HG03571 (cell line): ENCODE measurements around the gene CNTN4.

Source experiments
- ATAC-seq: cut with Tn5 transposase; IDR thresholded peaks from one replicate; pipeline ENCODE4 v1.9.1; 2021; ENCODE audit not compliant: unreplicated experiment

Gene CNTN4

DNA sequence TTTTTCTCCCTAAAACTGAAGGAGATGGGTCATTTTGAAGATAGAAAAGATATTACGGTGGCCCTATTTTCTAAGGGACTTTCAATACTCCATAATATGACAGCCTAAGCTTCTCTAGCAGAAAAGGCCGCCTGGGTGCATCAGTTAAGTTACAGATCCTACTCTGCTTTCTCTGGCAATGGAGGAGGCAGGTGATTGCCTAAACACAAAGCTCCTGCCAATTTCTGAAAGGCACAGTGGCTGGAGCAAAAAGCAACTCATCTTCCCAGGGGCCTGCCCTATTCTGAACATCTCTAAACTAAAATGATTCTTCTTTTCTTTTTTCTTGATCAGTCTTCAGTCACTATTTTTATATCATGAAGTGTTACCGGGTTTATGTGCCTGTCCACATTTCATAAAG lies 276.7 kb downstream of the CNTN4 start:
- ATAC-seq = no peak

GRCh38 chr3:2377281-2377680 lies 278.6 kb downstream of the CNTN4 start:
- ATAC-seq = no peak

- ATAC-seq = no peak
These were observed 292.4 kb downstream of the CNTN4 start for GRCh38 chr3:2390926-2391532.

DNA sequence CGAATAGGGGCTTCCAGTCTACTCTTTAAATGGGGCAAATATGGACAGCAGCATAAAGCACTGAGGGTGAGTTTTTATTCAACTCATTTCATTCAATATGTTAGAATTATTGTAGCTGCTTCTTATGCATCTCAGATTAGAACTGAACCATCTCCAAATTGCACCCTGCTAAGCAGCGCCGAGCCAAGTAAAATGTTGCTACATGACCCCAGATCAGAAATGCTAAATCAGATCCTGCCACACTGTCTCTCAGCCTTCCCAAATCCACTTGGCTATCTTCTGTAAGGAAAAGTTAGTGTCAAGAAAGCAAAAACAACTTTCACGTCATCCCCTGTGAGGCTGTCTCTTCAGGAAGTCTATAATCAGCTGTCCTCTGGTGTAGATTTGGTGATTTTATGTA lies 293.2 kb downstream of the CNTN4 start:
- ATAC-seq = no peak

- ATAC-seq = no peak
These were observed 294.3 kb downstream of the CNTN4 start for GRCh38 chr3:2392981-2393380.

DNA sequence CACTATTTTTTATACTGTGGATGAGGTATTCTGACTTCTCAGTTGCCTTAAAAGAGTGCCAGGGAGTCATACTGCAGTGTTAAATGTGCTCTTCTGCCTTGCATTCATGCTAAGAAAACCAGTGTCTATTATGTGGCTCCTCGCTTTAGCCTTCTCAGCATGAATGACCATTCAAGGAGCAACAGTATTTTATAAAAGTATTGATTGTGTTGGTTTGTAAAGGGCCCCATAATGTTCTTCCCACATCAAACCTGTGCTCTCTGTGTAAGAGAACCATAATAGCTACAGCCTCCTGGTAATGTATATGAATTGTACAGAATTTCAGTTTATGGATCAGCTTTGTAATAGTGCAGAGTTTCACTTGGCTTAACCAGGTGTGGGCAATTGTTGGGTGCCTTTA lies 316.4 kb downstream of the CNTN4 start:
- no peak for ATAC-seq

DNA sequence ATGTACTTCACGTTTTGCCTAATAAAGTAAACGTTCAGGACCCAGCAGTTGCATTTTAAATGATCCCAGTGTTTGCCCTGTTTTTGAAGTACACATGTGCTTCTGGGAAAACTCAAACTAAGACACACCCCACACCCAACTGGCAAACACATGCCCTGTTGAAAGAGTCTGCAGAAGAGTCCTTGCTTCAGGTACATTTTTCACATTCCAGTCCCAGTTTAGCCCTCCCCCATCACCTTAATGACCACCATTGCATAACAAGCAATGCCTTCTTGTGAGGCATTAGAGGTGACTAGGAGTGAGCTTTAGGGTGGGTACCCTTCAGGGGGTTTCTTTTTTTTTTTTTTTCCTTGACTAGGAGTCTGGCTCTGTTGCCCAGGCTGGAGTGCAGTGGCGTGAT lies 322.3 kb downstream of the CNTN4 start:
- ATAC-seq = no peak

DNA sequence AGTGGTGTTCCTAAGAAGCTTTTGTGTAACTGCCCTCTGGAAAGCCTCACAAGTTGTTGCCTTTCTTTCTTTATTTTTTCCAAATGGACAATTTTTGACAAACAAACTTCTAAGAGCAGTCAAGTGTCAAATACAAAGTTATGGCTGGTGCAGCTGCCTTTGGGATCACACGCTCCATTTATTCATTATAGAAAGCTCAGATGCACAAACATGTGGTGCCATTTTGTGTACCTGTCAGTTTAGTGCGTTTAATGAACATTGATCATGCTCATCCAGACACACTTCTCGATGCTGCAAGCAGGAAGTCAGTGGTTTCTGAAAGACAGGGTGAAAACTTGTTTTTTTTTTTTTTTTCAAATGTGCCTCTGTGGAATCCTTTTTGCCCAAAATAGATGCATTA lies 324.5 kb downstream of the CNTN4 start:
- no peak for ATAC-seq

- ATAC-seq = no peak
These were observed 342.9 kb downstream of the CNTN4 start for GRCh38 chr3:2441558-2441957.

DNA sequence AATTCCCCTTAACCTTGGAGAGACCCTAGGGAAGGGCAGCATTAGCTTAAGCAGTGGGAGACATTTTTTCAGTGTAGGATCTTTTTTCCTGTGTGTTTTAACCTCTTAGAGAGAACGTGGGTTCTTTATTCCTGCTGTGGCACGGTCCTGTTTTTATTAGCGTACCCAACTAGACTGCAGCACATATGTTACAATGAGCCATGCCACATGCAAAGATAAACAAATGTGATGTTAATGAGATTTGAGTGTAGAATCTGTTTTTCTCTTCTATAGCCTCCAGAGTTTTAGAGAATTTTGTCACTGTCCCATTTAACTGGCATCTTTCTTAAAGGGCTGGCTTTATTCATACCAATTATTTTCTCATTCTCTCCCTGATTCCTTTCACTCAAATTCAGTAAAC lies 347.5 kb downstream of the CNTN4 start:
- no peak for ATAC-seq

GRCh38 chr3:2452249-2452648 lies 353.6 kb downstream of the CNTN4 start:
- ATAC-seq = no peak

DNA sequence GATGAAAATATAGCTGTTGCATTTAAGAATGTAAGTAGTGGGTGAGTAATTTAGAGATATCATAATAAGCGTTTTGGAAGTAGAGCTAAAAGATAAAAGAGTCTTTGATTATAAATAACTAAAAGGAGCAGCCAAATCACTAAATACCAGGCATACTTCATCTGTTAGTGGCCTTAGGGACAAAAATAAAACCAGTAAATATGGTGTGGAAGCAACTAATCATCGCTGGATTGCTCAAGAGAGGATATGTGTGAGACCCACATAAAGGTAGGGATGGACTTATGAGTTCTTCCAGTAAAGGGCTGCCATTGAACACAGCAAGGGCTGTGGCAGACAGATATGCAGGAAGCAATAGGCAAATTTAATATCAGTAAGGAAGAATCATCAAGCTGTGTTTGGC lies 356.2 kb downstream of the CNTN4 start:
- ATAC-seq = no peak

DNA sequence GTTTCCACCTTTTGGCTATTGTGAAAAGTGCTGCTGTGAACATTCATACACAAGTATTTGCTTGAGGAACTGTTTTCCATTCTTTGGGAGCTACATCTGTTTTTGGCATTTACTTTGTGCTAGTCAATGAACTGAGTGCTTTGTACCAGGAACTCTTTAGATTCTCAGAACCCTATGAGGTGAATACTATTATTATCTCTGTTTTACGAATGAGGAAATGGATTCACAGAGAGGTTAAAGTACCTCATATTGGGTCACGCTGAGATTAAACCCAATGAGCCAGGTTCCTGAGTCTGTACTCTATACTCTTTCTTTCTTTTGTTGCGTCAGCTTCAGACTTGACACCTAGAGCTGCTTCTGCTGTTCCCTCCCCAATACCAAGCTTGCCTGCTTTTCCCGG lies 358.1 kb downstream of the CNTN4 start:
- no peak for ATAC-seq

DNA sequence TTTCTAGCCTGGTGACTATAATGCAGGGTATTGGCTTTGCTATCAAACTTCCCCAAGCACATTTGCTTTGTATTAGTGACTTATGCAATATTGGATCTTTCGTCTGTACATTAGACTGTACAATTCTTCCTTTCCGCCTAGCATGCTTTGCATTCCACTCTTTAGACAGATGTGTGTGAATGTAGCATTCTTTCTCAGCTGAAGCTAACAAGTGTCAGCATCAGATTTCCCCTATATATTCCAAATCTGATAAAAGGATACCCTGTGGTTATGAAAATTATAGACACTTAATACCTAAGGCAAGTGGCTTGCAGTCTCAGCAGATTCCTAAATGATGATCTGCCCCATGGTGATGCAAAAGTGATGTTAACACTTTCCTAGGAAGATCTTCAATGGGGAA lies 360.1 kb downstream of the CNTN4 start:
- no peak for ATAC-seq

GRCh38 chr3:2465842-2466241 lies 367.2 kb downstream of the CNTN4 start:
- no peak for ATAC-seq

GRCh38 chr3:2468816-2469215 lies 370.1 kb downstream of the CNTN4 start:
- no peak for ATAC-seq

DNA sequence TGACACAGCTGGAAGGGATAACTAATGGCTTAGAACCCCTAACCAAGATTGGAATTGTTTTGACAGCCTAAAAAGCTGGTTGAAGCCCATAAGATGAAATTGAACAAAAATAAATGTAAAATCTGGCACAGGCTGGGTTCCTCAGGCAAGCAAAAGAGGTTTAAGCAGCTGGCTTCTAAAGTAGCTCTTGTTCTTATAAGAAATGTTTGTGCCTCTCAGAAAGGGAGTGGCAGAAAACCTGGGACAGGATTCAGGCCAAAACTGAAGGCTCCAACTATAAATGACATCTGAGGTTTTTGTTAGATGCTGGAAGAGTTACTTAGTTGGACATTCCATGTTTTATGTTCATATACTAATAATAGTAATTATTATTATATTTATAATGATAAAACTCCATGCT lies 378.3 kb downstream of the CNTN4 start:
- ATAC-seq = no peak

DNA sequence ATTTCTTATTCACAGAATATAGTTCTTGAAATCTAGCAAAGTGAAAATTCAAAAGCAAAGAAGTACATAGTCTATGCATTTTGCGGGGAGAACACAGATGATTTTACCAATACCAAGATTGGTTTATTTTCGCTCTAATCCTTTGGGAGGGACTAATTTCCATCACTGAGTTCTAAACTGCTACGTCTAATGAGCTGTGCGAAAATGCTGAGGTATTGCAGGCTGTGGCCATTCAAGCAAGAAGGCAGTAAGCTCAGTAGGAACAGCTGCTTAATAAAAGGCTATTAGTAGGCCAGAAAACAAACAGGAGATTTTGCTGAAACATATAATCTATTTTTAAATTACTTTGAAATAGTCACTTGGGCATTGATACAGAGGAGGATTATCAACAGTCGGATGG lies 379.0 kb downstream of the CNTN4 start:
- no peak for ATAC-seq

DNA sequence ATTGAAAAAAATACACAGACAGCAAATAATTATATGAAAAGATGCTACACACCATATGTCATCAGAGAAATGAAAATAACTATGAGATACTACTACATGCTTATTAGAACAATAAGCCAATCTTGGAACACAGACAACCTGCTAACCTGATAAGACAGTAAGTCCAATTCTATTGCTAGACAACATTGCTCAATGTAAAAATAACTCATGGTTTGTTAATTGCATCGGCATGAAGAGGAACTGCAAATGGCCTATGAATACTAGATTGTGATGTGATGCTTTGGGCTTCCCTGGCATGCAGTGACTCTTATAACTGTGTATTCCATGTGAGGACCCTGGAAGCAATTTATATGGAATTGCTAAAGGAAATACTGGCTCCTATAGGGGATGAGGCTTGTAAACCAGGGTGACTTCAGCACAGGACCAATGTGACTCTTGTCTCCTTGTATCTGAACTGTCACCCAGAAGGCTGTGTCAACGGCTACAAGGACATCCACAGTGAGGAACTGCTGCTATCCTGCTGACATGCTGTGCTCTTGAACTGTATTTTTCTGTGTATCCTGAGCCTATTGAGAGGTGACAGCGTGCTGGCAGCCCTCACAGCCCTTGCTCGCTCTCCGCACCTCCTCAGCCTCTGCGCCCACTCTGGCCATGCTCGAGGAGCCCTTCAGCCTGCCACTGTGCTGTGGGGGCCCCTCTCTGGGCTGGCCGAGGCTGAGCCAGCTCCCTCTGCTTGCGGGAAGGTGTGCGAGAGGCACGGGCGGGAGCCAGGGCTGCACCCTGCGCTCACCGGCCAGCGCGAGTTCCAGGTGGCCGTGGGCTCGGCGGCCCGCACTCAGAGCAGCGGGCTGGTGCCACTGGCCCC lies 385.7 kb downstream of the CNTN4 start:
- ATAC-seq = no peak

GRCh38 chr3:2485027-2485375 lies 386.3 kb downstream of the CNTN4 start:
- ATAC-seq = no peak

DNA sequence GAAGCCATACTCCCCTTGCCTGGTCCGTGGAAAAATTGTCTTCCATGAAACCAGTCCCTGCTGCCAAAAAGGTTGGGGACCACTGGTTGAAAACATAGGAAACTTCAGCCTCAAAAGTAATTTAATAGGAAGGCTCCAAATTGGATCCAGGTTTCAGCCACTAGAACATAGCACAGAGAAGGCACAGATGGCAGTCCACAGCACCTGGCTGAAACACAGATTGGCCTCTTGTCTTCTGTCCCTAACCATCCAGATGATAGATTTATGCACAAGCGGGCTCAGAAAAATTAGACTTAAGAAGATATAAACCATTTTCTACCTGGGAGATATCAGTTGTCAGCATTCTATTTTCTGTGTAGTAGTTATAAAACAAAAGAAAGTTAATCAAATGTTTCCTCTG lies 397.1 kb downstream of the CNTN4 start:
- ATAC-seq = no peak

DNA sequence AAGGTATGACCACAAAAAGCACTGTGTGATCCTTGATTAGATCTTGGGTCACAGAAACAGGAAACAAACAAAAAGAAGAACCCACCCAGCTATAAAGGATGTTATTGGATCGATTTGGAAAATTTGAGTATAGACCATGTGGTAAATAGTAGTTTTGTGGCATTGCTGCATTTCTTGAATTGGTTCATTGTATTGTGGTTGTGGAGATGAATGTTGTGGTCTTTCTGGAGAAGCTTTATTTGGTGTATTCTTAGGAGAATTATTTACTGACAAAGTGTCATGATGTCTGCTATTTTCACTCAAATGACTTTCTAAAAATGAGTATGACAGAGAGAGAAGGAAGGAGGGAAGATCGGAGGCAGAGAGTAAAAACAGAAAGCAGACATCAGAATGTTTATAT lies 406.2 kb downstream of the CNTN4 start:
- ATAC-seq = no peak

- ATAC-seq = no peak
These were observed 408.1 kb downstream of the CNTN4 start for GRCh38 chr3:2506776-2507175.
